Testis (tissue), 3 donors: Measurements from ENCODE around the gene ADAMTSL1. TPM values are rescaled to one million over a fixed set of nuclear protein-coding genes. Genes with fewer than 3 reads are reported as not detected.

Source experiments
- DNase-seq: peaks from one replicate; pipeline ENCODE4 v3.0.0-alpha.2; 2019
- H3K27ac ChIP-seq, 2 donors: fragments of 200-600 bp; sonication (generic); one replicate each; pipeline ENCODE4 v1.5.1; 2019
- H3K27me3 ChIP-seq: fragments of 200-600 bp; sonication (generic); one replicate; pipeline ENCODE4 v1.5.1; 2019
- H3K36me3 ChIP-seq: fragments of 200-600 bp; sonication (generic); one replicate; pipeline ENCODE4 v1.5.1; 2017; ENCODE audit warnings: low read depth; ENCODE audit errors: missing control alignments
- H3K4me1 ChIP-seq: fragments of 200-600 bp; sonication (generic); one replicate; pipeline ENCODE4 v1.5.1; 2019
- H3K4me3 ChIP-seq, 2 donors: fragments of 200-600 bp; sonication (generic); one replicate each; pipeline ENCODE4 v1.5.1; 2017 to 2019
- H3K9me3 ChIP-seq: fragments of 200-600 bp; sonication (generic); one replicate; pipeline ENCODE4 v1.5.1; 2017
- CTCF ChIP-seq, 3 experiments: fragments of 450-650 bp in 2 of 3; fragments of 200-600 bp in 1 of 3; sonication (generic) in 1 of 3; IDR thresholded peaks; one replicate each; pipeline ENCODE4 v1.5.1; 2016 to 2019; ENCODE audit warnings: antibody characterized with exemption in 3 of 3, mild to moderate bottlenecking in 2 of 3, moderate library complexity in 1 of 3
- POLR2A ChIP-seq: fragments of 450-650 bp; IDR thresholded peaks from one replicate; pipeline ENCODE4 v1.6.1; 2017; ENCODE audit warnings: antibody characterized with exemption, mild to moderate bottlenecking, moderate library complexity
- WGBS, 2 donors: methylation state at CpG; one replicate each; pipeline ENCODE4 v1.1.5; 2018; 5-methylcytosine and 5-hydroxymethylcytosine counted together
- intact Hi-C: fragments of 100-400 bp; cut with DNase I; formaldehyde crosslinking; loops from one replicate; pipeline ENCODE4 v1.15.1; 2023; ENCODE audit warnings: low total_unique reads
- polyA plus RNA-seq: library from polyadenylated mRNA; stranded (reverse); fragments of 350-450 nt; fragmentation: Illumina TruSeq; extraction: RNeasy Lipid Tissue Mini Kit (QIAGEN cat#74804); gene quantifications from one replicate; pipeline ENCODE4 v1.2.3, GENCODE V29; 2014; ENCODE audit warnings: low read depth, low replicate concordance; ENCODE audit not compliant: insufficient read depth
- total RNA-seq, 2 donors: library from RNA; depleted of rRNA; stranded (reverse); fragments of >200 nt; gene quantifications; one replicate each; pipeline ENCODE4 v1.2.3, GENCODE V29; 2016

Gene ADAMTSL1
- total and polyA plus RNA-seq, 3 donors from 2014 or later, result 4.7 to 12.3 (median 6.7) TPM

GRCh38 chr9:18717759-18718158 is 243.8 kb downstream of the ADAMTSL1 start:
- Histone ChIP-seq H3K36me3 (no peaks in the 10 kb centered on the region), H3K27ac (no peak overlapping the region), H3K9me3 (no peaks in the 10 kb centered on the region), H3K4me1 (no peaks in the 10 kb centered on the region), H3K4me3 (no peak overlapping the region), H3K27me3 (no peaks in the 10 kb centered on the region)
- DNase-seq, result no peak
- intact Hi-C loops, result no loop called here
- WGBS, 2 donors, result 69 to 74% methylated on average over 2 of the region's 2 CpGs
- TF ChIP-seq CTCF (IDR thresholded peaks at IDR 0.05), result no peak
- TF ChIP-seq POLR2A, result no peak

- intact Hi-C loops, result no loop called here
- Histone ChIP-seq H3K36me3 (no peaks in the 10 kb centered on the region), H3K4me3 (no peak overlapping the region), H3K27ac (no peak overlapping the region), H3K27me3 (no peaks in the 10 kb centered on the region), H3K4me1 (no peaks in the 10 kb centered on the region), H3K9me3 (no peaks in the 10 kb centered on the region)
- 89% methylated on average over 12 of the region's 12 CpGs for WGBS, 2 donors
- TF ChIP-seq POLR2A (no peak), CTCF (IDR thresholded peaks at IDR 0.05) (no peak)
- DNase-seq, result no peak
Observed at GRCh38 chr9:18718393-18718792, 244.4 kb downstream of the ADAMTSL1 start.

- Histone ChIP-seq H3K4me1 (no peaks in the 10 kb centered on the region), H3K9me3 (no peaks in the 10 kb centered on the region), H3K4me3 (no peak overlapping the region), H3K36me3 (no peaks in the 10 kb centered on the region), H3K27me3 (no peaks in the 10 kb centered on the region), H3K27ac (no peak overlapping the region)
- no peak for DNase-seq
- intact Hi-C loops, result no loop called here
- TF ChIP-seq CTCF (IDR thresholded peaks at IDR 0.05), result no peak
- no peak for TF ChIP-seq POLR2A
- 95 to 100% methylated on average over 1 of the region's 1 CpG for WGBS, 2 donors
Observed at GRCh38 chr9:18718932-18719331, 245.0 kb downstream of the ADAMTSL1 start.

- H3K4me1 ChIP-seq, result no peaks in the 10 kb centered on the region
- no peaks in the 10 kb centered on the region for H3K36me3 ChIP-seq
- no peak overlapping the region for H3K27ac ChIP-seq
- no peak for TF ChIP-seq POLR2A
- TF ChIP-seq CTCF (IDR thresholded peaks at IDR 0.05), result no peak
- no peaks in the 10 kb centered on the region for H3K27me3 ChIP-seq
- H3K9me3 ChIP-seq, result no peaks in the 10 kb centered on the region
- 84 to 95% methylated on average over 5 of the region's 5 CpGs for WGBS, 2 donors
- no peak overlapping the region for H3K4me3 ChIP-seq
- no peak for DNase-seq
- intact Hi-C loops, result no loop called here
Observed at GRCh38 chr9:18720691-18721090, 246.7 kb downstream of the ADAMTSL1 start.

GRCh38 chr9:18721267-18721994 is 247.5 kb downstream of the ADAMTSL1 start:
- H3K4me3 ChIP-seq, result no peak overlapping the region
- H3K36me3 ChIP-seq, result no peaks in the 10 kb centered on the region
- H3K4me1 ChIP-seq, result no peaks in the 10 kb centered on the region
- H3K27ac ChIP-seq, result no peak overlapping the region
- WGBS, 2 donors, result 78 to 95% methylated on average over 4 to 10 of the region's 10 CpGs
- no peaks in the 10 kb centered on the region for H3K9me3 ChIP-seq
- no peak for DNase-seq
- TF ChIP-seq POLR2A (no peak), CTCF (IDR thresholded peaks at IDR 0.05) (no peak)
- intact Hi-C loops, result no loop called here
- H3K27me3 ChIP-seq, result no peaks in the 10 kb centered on the region
